Liver (tissue), 9 donors: Measurements from ENCODE around the gene CRACDL. TPM values are rescaled to one million over a fixed set of nuclear protein-coding genes. Genes with fewer than 3 reads are reported as not detected.

Source experiments
- DNase-seq: peaks from one replicate; pipeline ENCODE4 v3.0.0-alpha.2; 2017; ENCODE audit warnings: low spot score
- H3K27ac ChIP-seq, 2 donors: one replicate each; pipeline ENCODE4 v1.7.0; 2013; ENCODE audit warnings: inconsistent platforms in 2 of 2, low read length in 2 of 2, control low read depth in 1 of 2, low read depth in 1 of 2, mild to moderate bottlenecking in 1 of 2
- H3K27me3 ChIP-seq, 4 donors: one replicate each; pipeline versions ENCODE4 v1.6.1 to v1.7.0; 2013; ENCODE audit warnings: low read length in 3 of 4, inconsistent platforms in 1 of 4, mild to moderate bottlenecking in 1 of 4, moderate library complexity in 1 of 4; ENCODE audit not compliant: control insufficient read depth in 4 of 4, insufficient read depth in 4 of 4
- H3K36me3 ChIP-seq, 4 donors: one replicate each; pipeline versions ENCODE4 v1.6.1 to v1.7.0; 2013; ENCODE audit warnings: low read length in 3 of 4, mild to moderate bottlenecking in 3 of 4, low read depth in 1 of 4, moderate library complexity in 1 of 4; ENCODE audit not compliant: control insufficient read depth in 4 of 4, insufficient read depth in 3 of 4
- H3K4me1 ChIP-seq, 4 donors: one replicate each; pipeline versions ENCODE4 v1.6.1 to v1.7.0; 2013; ENCODE audit warnings: low read length in 3 of 4, mild to moderate bottlenecking in 3 of 4, moderate library complexity in 1 of 4; ENCODE audit not compliant: control insufficient read depth in 4 of 4, insufficient read depth in 4 of 4
- H3K4me3 ChIP-seq, 3 donors: one replicate each; pipeline versions ENCODE4 v1.6.1 to v1.7.0; 2013; ENCODE audit warnings: low read length in 3 of 3, control low read depth in 1 of 3, low read depth in 1 of 3, mild to moderate bottlenecking in 1 of 3
- H3K9ac ChIP-seq, 2 donors: one replicate each; pipeline ENCODE4 v1.7.0; 2013; ENCODE audit warnings: low read length in 2 of 2, mild to moderate bottlenecking in 2 of 2, moderate library complexity in 2 of 2, control low read depth in 1 of 2, low read depth in 1 of 2
- H3K9me3 ChIP-seq, 4 donors: one replicate each; pipeline versions ENCODE4 v1.6.1 to v1.7.0; 2013; ENCODE audit warnings: low read length in 3 of 4; ENCODE audit not compliant: control insufficient read depth in 4 of 4
- FOXA1 ChIP-seq: IDR thresholded peaks from 2 replicates; pipeline ENCODE4 v1.6.1; 2016; ENCODE audit warnings: antibody characterized with exemption
- FOXA2 ChIP-seq: IDR thresholded peaks from 2 replicates; pipeline ENCODE4 v1.6.1; 2016; ENCODE audit warnings: antibody characterized with exemption
- GABPA ChIP-seq, 2 donors: IDR thresholded peaks in 1 of 2; conservative IDR thresholded peaks in 1 of 2; 2 replicates each; pipeline ENCODE4 v1.6.1; 2016; ENCODE audit warnings: antibody characterized with exemption in 2 of 2, mild to moderate bottlenecking in 1 of 2, moderate library complexity in 1 of 2
- HNF4A ChIP-seq, 2 donors: conservative IDR thresholded peaks; 2 replicates each; pipeline ENCODE4 v1.6.1; 2016; ENCODE audit warnings: antibody characterized with exemption in 2 of 2, mild to moderate bottlenecking in 2 of 2
- JUND ChIP-seq, 2 donors: IDR thresholded peaks; 2 replicates each; pipeline ENCODE4 v1.6.1; 2016; ENCODE audit warnings: antibody characterized with exemption in 2 of 2
- NR2F2 ChIP-seq: IDR thresholded peaks from 2 replicates; pipeline ENCODE4 v1.6.1; 2016; ENCODE audit warnings: antibody characterized with exemption
- RXRA ChIP-seq, 2 donors: IDR thresholded peaks; 2 replicates each; pipeline ENCODE4 v1.6.1; 2017 to 2018; ENCODE audit warnings: antibody characterized with exemption in 2 of 2, mild to moderate bottlenecking in 1 of 2
- SP1 ChIP-seq: IDR thresholded peaks from 2 replicates; pipeline ENCODE4 v1.6.1; 2018; ENCODE audit warnings: antibody characterized with exemption, mild to moderate bottlenecking
- TAF1 ChIP-seq: conservative IDR thresholded peaks from 2 replicates; pipeline ENCODE4 v1.6.1; 2016; ENCODE audit warnings: antibody characterized with exemption, mild to moderate bottlenecking
- YY1 ChIP-seq: IDR thresholded peaks from 2 replicates; pipeline ENCODE4 v1.6.1; 2016; ENCODE audit warnings: antibody characterized with exemption, mild to moderate bottlenecking
- WGBS: extraction: QIAGEN DNeasy Blood & Tissue Kit; methylation state at CpG from one replicate; pipeline ENCODE4 v1.1.7; 2013; 5-methylcytosine and 5-hydroxymethylcytosine counted together
- polyA plus RNA-seq, 2 donors: library from polyadenylated mRNA; stranded (reverse) in 1 of 2; unstranded in 1 of 2; fragments of 200-250 nt in 1 of 2; fragments of >200 nt in 1 of 2; fragmentation: Nextera tagmentation in 1 of 2; extraction: Ambion mirVana in 1 of 2; gene quantifications; one replicate each; pipeline versions ENCODE4 v1.2.1 to v1.2.3, GENCODE V29; 2013 to 2015
- total RNA-seq, 2 donors: library from RNA; depleted of rRNA; stranded (reverse); fragments of >200 nt; gene quantifications; one replicate each; pipeline ENCODE4 v1.2.3, GENCODE V29; 2014
- TF ChIP-seq, protein P1 (sequence below): IDR thresholded peaks from 2 replicates; pipeline ENCODE4 v1.6.1; 2016; ENCODE audit warnings: antibody characterized with exemption, mild to moderate bottlenecking
- TF ChIP-seq, protein P2 (sequence below): IDR thresholded peaks from 2 replicates; pipeline ENCODE4 v1.6.1; 2016; ENCODE audit warnings: antibody characterized with exemption
- TF ChIP-seq, protein P3 (sequence below): IDR thresholded peaks from 2 replicates; pipeline ENCODE4 v1.6.1; 2016; ENCODE audit warnings: antibody characterized with exemption
- TF ChIP-seq, protein P4 (sequence below): IDR thresholded peaks from 2 replicates; pipeline ENCODE4 v1.6.1; 2016; ENCODE audit warnings: antibody characterized with exemption
- TF ChIP-seq, protein P5 (sequence below): fragments of 150-350 bp; IDR thresholded peaks from 2 replicates; pipeline ENCODE4 v1.5.1; 2017; ENCODE audit warnings: improper control_type of control experiment, low read depth, low read length; ENCODE audit not compliant: missing input control
- donor health status: healthy.
- donor health status: healthy.
- donor health status: healthy.
- donor health status: healthy.
- donor health status: healthy.

Gene CRACDL
- total and polyA plus RNA-seq, 4 donors = 0.13 to 0.46 (median 0.29) TPM

DNA sequence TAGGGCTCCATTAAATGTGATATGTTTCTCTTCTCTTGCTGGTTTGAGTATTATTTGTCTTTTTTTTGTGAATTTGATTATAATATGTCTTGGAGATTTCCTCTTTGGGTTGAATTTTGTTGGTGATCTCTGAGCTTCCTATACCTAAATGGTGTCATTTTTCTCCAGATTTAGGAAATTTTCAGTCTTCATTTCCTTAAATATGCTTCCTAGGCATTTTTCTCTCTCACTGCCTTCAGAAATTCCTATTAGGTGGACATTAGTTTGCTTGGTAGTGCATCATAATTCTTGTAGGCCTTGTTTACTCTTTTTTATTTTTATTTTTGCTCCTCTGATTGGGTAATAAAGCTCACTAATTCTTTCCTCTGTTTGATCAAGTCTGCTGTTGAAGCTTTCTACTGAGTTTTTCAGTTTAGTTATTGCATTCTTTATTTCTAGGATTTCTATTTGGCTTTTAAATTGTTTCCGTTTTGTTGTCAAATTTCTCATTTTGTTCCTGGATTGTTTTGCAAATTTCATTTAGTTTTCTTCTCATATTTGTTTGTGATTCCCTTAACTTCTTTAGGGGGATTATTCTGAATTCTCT is 36.6 kb upstream of the CRACDL start:
- 93% methylated on average over 1 of the region's 1 CpG for WGBS
- DNase-seq = no peak
- TF ChIP-seq GABPA (IDR thresholded peaks at IDR 0.05 in 1 of 2, conservative IDR thresholded peaks at IDR 0.05 in 1 of 2) = no peak
- TF ChIP-seq FOXA1 = no peak
- no peak for TF ChIP-seq RXRA (IDR thresholded peaks at IDR 0.05)
- no peak for TF ChIP-seq FOXA2
- no peak for TF ChIP-seq JUND (IDR thresholded peaks at IDR 0.05)
- TF ChIP-seq, protein P1, sequence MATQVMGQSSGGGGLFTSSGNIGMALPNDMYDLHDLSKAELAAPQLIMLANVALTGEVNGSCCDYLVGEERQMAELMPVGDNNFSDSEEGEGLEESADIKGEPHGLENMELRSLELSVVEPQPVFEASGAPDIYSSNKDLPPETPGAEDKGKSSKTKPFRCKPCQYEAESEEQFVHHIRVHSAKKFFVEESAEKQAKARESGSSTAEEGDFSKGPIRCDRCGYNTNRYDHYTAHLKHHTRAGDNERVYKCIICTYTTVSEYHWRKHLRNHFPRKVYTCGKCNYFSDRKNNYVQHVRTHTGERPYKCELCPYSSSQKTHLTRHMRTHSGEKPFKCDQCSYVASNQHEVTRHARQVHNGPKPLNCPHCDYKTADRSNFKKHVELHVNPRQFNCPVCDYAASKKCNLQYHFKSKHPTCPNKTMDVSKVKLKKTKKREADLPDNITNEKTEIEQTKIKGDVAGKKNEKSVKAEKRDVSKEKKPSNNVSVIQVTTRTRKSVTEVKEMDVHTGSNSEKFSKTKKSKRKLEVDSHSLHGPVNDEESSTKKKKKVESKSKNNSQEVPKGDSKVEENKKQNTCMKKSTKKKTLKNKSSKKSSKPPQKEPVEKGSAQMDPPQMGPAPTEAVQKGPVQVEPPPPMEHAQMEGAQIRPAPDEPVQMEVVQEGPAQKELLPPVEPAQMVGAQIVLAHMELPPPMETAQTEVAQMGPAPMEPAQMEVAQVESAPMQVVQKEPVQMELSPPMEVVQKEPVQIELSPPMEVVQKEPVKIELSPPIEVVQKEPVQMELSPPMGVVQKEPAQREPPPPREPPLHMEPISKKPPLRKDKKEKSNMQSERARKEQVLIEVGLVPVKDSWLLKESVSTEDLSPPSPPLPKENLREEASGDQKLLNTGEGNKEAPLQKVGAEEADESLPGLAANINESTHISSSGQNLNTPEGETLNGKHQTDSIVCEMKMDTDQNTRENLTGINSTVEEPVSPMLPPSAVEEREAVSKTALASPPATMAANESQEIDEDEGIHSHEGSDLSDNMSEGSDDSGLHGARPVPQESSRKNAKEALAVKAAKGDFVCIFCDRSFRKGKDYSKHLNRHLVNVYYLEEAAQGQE = no peak
- TF ChIP-seq TAF1 = no peak
- no peak for TF ChIP-seq HNF4A (conservative IDR thresholded peaks at IDR 0.05)
- TF ChIP-seq, protein P2, sequence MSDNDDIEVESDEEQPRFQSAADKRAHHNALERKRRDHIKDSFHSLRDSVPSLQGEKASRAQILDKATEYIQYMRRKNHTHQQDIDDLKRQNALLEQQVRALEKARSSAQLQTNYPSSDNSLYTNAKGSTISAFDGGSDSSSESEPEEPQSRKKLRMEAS = no peak
- TF ChIP-seq, protein P3, sequence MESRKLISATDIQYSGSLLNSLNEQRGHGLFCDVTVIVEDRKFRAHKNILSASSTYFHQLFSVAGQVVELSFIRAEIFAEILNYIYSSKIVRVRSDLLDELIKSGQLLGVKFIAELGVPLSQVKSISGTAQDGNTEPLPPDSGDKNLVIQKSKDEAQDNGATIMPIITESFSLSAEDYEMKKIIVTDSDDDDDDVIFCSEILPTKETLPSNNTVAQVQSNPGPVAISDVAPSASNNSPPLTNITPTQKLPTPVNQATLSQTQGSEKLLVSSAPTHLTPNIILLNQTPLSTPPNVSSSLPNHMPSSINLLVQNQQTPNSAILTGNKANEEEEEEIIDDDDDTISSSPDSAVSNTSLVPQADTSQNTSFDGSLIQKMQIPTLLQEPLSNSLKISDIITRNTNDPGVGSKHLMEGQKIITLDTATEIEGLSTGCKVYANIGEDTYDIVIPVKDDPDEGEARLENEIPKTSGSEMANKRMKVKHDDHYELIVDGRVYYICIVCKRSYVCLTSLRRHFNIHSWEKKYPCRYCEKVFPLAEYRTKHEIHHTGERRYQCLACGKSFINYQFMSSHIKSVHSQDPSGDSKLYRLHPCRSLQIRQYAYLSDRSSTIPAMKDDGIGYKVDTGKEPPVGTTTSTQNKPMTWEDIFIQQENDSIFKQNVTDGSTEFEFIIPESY = no peak
- no peak for TF ChIP-seq YY1
- TF ChIP-seq, protein P4, sequence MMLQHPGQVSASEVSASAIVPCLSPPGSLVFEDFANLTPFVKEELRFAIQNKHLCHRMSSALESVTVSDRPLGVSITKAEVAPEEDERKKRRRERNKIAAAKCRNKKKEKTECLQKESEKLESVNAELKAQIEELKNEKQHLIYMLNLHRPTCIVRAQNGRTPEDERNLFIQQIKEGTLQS = no peak
- TF ChIP-seq NR2F2 = no peak
- TF ChIP-seq, protein P5, sequence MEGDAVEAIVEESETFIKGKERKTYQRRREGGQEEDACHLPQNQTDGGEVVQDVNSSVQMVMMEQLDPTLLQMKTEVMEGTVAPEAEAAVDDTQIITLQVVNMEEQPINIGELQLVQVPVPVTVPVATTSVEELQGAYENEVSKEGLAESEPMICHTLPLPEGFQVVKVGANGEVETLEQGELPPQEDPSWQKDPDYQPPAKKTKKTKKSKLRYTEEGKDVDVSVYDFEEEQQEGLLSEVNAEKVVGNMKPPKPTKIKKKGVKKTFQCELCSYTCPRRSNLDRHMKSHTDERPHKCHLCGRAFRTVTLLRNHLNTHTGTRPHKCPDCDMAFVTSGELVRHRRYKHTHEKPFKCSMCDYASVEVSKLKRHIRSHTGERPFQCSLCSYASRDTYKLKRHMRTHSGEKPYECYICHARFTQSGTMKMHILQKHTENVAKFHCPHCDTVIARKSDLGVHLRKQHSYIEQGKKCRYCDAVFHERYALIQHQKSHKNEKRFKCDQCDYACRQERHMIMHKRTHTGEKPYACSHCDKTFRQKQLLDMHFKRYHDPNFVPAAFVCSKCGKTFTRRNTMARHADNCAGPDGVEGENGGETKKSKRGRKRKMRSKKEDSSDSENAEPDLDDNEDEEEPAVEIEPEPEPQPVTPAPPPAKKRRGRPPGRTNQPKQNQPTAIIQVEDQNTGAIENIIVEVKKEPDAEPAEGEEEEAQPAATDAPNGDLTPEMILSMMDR = no peak
- TF ChIP-seq SP1 = no peak

More for the DNA sequence above, 36.6 kb upstream of the CRACDL start:
- no peaks in the 10 kb centered on the region for H3K36me3 ChIP-seq
- H3K4me3 ChIP-seq = no peak overlapping the region
- no peaks in the 10 kb centered on the region for H3K27me3 ChIP-seq
- peaks cover 0 to 23% (median 3%) of the 10 kb centered on the region in 4 donors for H3K9me3 ChIP-seq
- no peak overlapping the region for H3K27ac ChIP-seq
- H3K4me1 ChIP-seq = no peaks in the 10 kb centered on the region
- no peak overlapping the region for H3K9ac ChIP-seq
